Prostate gland (tissue), 2 donors: ENCODE data around the gene PYY.
"Not testable (repeated sequence)": the region's sequence is repeated elsewhere in the genome, so short reads cannot be mapped to it uniquely, and the experiment has no call there.

ENCODE experiments used
- POLR2A ChIP-seq: fragments of 450-650 bp; IDR thresholded peaks from one replicate; pipeline ENCODE4 v1.6.1; 2016; ENCODE audit warnings: antibody characterized with exemption, mild to moderate bottlenecking
- TF ChIP-seq, protein P1 (sequence below), 4 experiments: fragments of 200-600 bp in 2 of 4; fragments of 450-650 bp in 2 of 4; sonication (generic) in 2 of 4; IDR thresholded peaks; 1 replicate in 3 of 4; 2 replicates in 1 of 4; pipeline ENCODE4 v1.5.1; 2016 to 2019; ENCODE audit warnings: antibody characterized with exemption in 4 of 4, mild to moderate bottlenecking in 2 of 4, moderate library complexity in 2 of 4

DNA sequence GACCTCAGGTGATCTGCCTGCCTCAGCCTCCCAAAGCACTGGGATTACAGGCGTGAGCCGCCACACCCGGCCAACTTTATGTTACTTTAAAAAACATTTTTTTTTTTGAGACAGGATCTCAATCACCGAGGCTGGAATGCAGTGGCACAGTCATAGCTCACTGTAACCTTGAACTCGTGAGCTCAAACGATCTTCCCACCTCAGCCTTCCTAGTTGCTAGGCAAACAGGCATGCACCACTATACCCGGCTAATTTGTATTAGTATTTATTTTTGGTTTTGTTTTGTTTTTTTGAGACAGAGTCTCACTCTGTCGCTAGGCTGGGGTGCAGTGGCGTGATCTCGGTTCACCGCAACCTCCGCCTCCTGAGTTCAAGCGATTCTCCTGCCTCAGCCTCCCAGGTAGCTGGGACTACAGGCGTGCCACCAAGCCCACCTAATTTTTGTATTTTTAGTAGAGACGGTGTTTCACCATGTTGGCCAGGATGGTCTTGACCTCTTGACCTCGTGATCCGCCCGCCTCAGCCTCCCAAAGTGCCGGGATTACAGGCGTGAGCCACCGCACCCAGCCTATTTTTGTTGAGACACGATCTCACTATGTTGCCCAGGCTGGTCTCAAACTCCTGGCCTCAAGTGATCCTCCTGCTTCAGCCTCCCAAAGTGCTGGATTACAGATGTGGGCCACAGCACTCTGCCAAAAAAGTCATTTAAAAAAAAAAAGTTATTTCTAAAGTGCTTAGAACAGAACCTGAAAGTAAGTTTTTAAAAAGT lies 18.9 kb upstream of the PYY start:
- TF ChIP-seq, protein P1, sequence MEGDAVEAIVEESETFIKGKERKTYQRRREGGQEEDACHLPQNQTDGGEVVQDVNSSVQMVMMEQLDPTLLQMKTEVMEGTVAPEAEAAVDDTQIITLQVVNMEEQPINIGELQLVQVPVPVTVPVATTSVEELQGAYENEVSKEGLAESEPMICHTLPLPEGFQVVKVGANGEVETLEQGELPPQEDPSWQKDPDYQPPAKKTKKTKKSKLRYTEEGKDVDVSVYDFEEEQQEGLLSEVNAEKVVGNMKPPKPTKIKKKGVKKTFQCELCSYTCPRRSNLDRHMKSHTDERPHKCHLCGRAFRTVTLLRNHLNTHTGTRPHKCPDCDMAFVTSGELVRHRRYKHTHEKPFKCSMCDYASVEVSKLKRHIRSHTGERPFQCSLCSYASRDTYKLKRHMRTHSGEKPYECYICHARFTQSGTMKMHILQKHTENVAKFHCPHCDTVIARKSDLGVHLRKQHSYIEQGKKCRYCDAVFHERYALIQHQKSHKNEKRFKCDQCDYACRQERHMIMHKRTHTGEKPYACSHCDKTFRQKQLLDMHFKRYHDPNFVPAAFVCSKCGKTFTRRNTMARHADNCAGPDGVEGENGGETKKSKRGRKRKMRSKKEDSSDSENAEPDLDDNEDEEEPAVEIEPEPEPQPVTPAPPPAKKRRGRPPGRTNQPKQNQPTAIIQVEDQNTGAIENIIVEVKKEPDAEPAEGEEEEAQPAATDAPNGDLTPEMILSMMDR (IDR thresholded peaks at IDR 0.05), result not testable (repeated sequence)
- TF ChIP-seq POLR2A, result not testable (repeated sequence)
